ENCODE data around the gene SUSD2.
"Not testable (repeated sequence)": the region's sequence is repeated elsewhere in the genome, so short reads cannot be mapped to it uniquely, and the experiment has no call there.

SUSD2 gene

GRCh38 chr22:24207264-24208011, 26.2 kb downstream of the SUSD2 start:
- FAIRE-seq (no peak), DNase-seq (ENCODE audit: insufficient read length, low spot score) (no peak)
- TF ChIP-seq POLR2AphosphoS5 (IDR thresholded peaks at IDR 0.05; ENCODE audit: low read depth, low read length) (no peak), POU2F2 (IDR thresholded peaks at IDR 0.05; ENCODE audit: low read depth, low read length) (no peak), TAF1 (IDR thresholded peaks at IDR 0.05; ENCODE audit: low read depth, low read length) (no peak), POLR2A (IDR thresholded peaks at IDR 0.05; ENCODE audit: low read depth, low read length) (no peak), PAX5 (IDR thresholded peaks at IDR 0.05; ENCODE audit: insufficient read depth, low read length, severe bottlenecking) (no peak), SPI1 (IDR thresholded peaks at IDR 0.05; ENCODE audit: low read depth, low read length) (no peak)

GRCh38 chr22:24208012-24208749, 26.9 kb downstream of the SUSD2 start:
- FAIRE-seq = no peak
- no peak for DNase-seq (ENCODE audit: insufficient read length, low spot score)
- TF ChIP-seq SPI1 (IDR thresholded peaks at IDR 0.05; ENCODE audit: low read depth, low read length) = peak; percentile 41; the same call in 1 of the 2 replicates
- TF ChIP-seq TAF1 (IDR thresholded peaks at IDR 0.05; ENCODE audit: low read depth, low read length) = no peak

GRCh38 chr22:24209016-24209415, 27.7 kb downstream of the SUSD2 start:
- no peak for DNase-seq (ENCODE audit: insufficient read length, low spot score)
- TF ChIP-seq TAF1 (IDR thresholded peaks at IDR 0.05; ENCODE audit: low read depth, low read length) (no peak), PAX5 (IDR thresholded peaks at IDR 0.05; ENCODE audit: insufficient read depth, low read length, severe bottlenecking) (no peak), SPI1 (IDR thresholded peaks at IDR 0.05; ENCODE audit: low read depth, low read length) (no peak), POU2F2 (IDR thresholded peaks at IDR 0.05; ENCODE audit: low read depth, low read length) (no peak), POLR2A (IDR thresholded peaks at IDR 0.05; ENCODE audit: low read depth, low read length) (no peak), POLR2AphosphoS5 (IDR thresholded peaks at IDR 0.05; ENCODE audit: low read depth, low read length) (no peak)
- no peak for FAIRE-seq

GRCh38 chr22:24209687-24210086, 28.4 kb downstream of the SUSD2 start:
- DNase-seq (ENCODE audit: insufficient read length, low spot score) (no peak), FAIRE-seq (no peak)
- TF ChIP-seq PAX5 (IDR thresholded peaks at IDR 0.05; ENCODE audit: insufficient read depth, low read length, severe bottlenecking) = no peak
- TF ChIP-seq POU2F2 (IDR thresholded peaks at IDR 0.05; ENCODE audit: low read depth, low read length) = no peak
- TF ChIP-seq SPI1 (IDR thresholded peaks at IDR 0.05; ENCODE audit: low read depth, low read length) = no peak
- TF ChIP-seq TAF1 (IDR thresholded peaks at IDR 0.05; ENCODE audit: low read depth, low read length) = no peak
- no peak for TF ChIP-seq POLR2AphosphoS5 (IDR thresholded peaks at IDR 0.05; ENCODE audit: low read depth, low read length)
- no peak for TF ChIP-seq POLR2A (IDR thresholded peaks at IDR 0.05; ENCODE audit: low read depth, low read length)

GRCh38 chr22:24210409-24210808, 29.1 kb downstream of the SUSD2 start:
- DNase-seq (ENCODE audit: insufficient read length, low spot score); FAIRE-seq: not testable (repeated sequence)

GRCh38 chr22:24211716-24212115, 30.4 kb downstream of the SUSD2 start:
- not testable (repeated sequence) for DNase-seq (ENCODE audit: insufficient read length, low spot score); FAIRE-seq

GRCh38 chr22:24213111-24213510, 31.8 kb downstream of the SUSD2 start:
- DNase-seq (ENCODE audit: insufficient read length, low spot score); FAIRE-seq: not testable (repeated sequence)

GRCh38 chr22:24214467-24215285, 33.4 kb downstream of the SUSD2 start:
- TF ChIP-seq POU2F2 (IDR thresholded peaks at IDR 0.05; ENCODE audit: low read depth, low read length) = no peak
- no peak for TF ChIP-seq TAF1 (IDR thresholded peaks at IDR 0.05; ENCODE audit: low read depth, low read length)
- TF ChIP-seq PAX5 (IDR thresholded peaks at IDR 0.05; ENCODE audit: insufficient read depth, low read length, severe bottlenecking) = no peak
- no peak for TF ChIP-seq POLR2AphosphoS5 (IDR thresholded peaks at IDR 0.05; ENCODE audit: low read depth, low read length)
- TF ChIP-seq SPI1 (IDR thresholded peaks at IDR 0.05; ENCODE audit: low read depth, low read length) = no peak
- TF ChIP-seq POLR2A (IDR thresholded peaks at IDR 0.05; ENCODE audit: low read depth, low read length) = no peak
- DNase-seq (ENCODE audit: insufficient read length, low spot score) = no peak
- no peak for FAIRE-seq

GRCh38 chr22:24216541-24217209, 35.4 kb downstream of the SUSD2 start:
- no peak for TF ChIP-seq POU2F2 (IDR thresholded peaks at IDR 0.05; ENCODE audit: low read depth, low read length)
- TF ChIP-seq TAF1 (IDR thresholded peaks at IDR 0.05; ENCODE audit: low read depth, low read length) = no peak
- TF ChIP-seq PAX5 (IDR thresholded peaks at IDR 0.05; ENCODE audit: insufficient read depth, low read length, severe bottlenecking) = no peak
- no peak for TF ChIP-seq POLR2A (IDR thresholded peaks at IDR 0.05; ENCODE audit: low read depth, low read length)
- peak; percentile 50 for FAIRE-seq
- DNase-seq (ENCODE audit: insufficient read length, low spot score) = no peak

GRCh38 chr22:24217384-24217783, 36.1 kb downstream of the SUSD2 start:
- TF ChIP-seq POLR2A (IDR thresholded peaks at IDR 0.05; ENCODE audit: low read depth, low read length) (no peak), POLR2AphosphoS5 (IDR thresholded peaks at IDR 0.05; ENCODE audit: low read depth, low read length) (no peak), SPI1 (IDR thresholded peaks at IDR 0.05; ENCODE audit: low read depth, low read length) (no peak), PAX5 (IDR thresholded peaks at IDR 0.05; ENCODE audit: insufficient read depth, low read length, severe bottlenecking) (no peak), POU2F2 (IDR thresholded peaks at IDR 0.05; ENCODE audit: low read depth, low read length) (no peak), TAF1 (IDR thresholded peaks at IDR 0.05; ENCODE audit: low read depth, low read length) (no peak)
- FAIRE-seq (no peak), DNase-seq (ENCODE audit: insufficient read length, low spot score) (no peak)

Measured in GM12891 (cell line).